HCT116 (cell line): Measurements from ENCODE around the gene AFDN. TPM values are rescaled to one million over a fixed set of nuclear protein-coding genes. Genes with fewer than 3 reads are reported as not detected.

ENCODE experiments used
- ATAC-seq: fragments of 200-7000 bp; cut with Tn5 transposase; 2 replicates; pipeline ENCODE4 v1.9.1; 2020; ENCODE audit warnings: mild to moderate bottlenecking, moderate library complexity
- BruUV-seq: library from RNA; stranded (reverse); fragments of 400-500 nt; replicated peaks from 2 replicates; lab custom pipeline; 2021; lab: Mats Ljungman, UMichigan
- CTCF ChIA-PET: fragments of 300-600 bp; sonication (Branson Sonifier 250); formaldehyde crosslinking; loops from one replicate; lab custom pipeline; 2021; ENCODE audit warnings: antibody characterized with exemption; lab: Charles Lee
- POLR2A ChIA-PET: fragments of 300-600, 350-600 bp; sonication (Branson Sonifier 250); formaldehyde crosslinking; loops from one replicate; lab custom pipeline; 2021; ENCODE audit warnings: antibody characterized with exemption; lab: Charles Lee
- RAD21 ChIA-PET, 2 experiments: fragments of 300-600 bp; sonication (Branson Sonifier 250); formaldehyde crosslinking; loops; one replicate each; lab custom pipeline; 2023; ENCODE audit warnings: low total read pairs in 2 of 2; ENCODE audit not compliant: uncharacterized antibody in 2 of 2, unreplicated experiment in 2 of 2, low non-redundant PET in 1 of 2; lab: Charles Lee
- DNase-seq: peaks from one replicate; pipeline ENCODE4 v3.0.0-alpha.2; 2010; ENCODE audit warnings: low read depth, low spot score
- H2AFZ ChIP-seq: fragments of 200-600 bp; shearing (Covaris generic), sonication (generic); 2 replicates; pipeline ENCODE4 v1.6.1; 2017; ENCODE audit warnings: low read depth, mixed run types, mixed read lengths, antibody characterized with exemption, low read length; ENCODE audit not compliant: poor library complexity, severe bottlenecking
- H3K27ac ChIP-seq: 2 replicates; pipeline ENCODE4 v1.5.1; 2012; ENCODE audit warnings: low read depth, low read length
- H3K27me3 ChIP-seq: fragments of 200-600 bp; sonication (generic); 2 replicates; pipeline ENCODE4 v1.6.1; 2016; ENCODE audit warnings: mixed run types, low read length, mixed read lengths; ENCODE audit not compliant: insufficient read depth
- H3K36me3 ChIP-seq, 2 experiments: fragments of 200-500 bp in 1 of 2; fragments of 200-600 bp in 1 of 2; sonication (Bioruptor generic) in 1 of 2; sonication (generic) in 1 of 2; 2 replicates each; pipeline versions ENCODE4 v1.5.1 to v1.6.1; 2014 to 2016; ENCODE audit warnings: low read length in 2 of 2, inconsistent platforms in 1 of 2, mixed read lengths in 1 of 2, mixed run types in 1 of 2; ENCODE audit not compliant: insufficient read depth in 2 of 2, control insufficient read depth in 1 of 2
- H3K4me1 ChIP-seq, 2 experiments: fragments of 200-600 bp in 1 of 2; sonication (generic) in 1 of 2; 2 replicates each; pipeline versions ENCODE4 v1.5.1 to v1.6.1; 2012 to 2017; ENCODE audit warnings: low read length in 2 of 2, inconsistent platforms in 1 of 2, mild to moderate bottlenecking in 1 of 2, mixed read lengths in 1 of 2, mixed run types in 1 of 2, moderate library complexity in 1 of 2; ENCODE audit not compliant: insufficient read depth in 2 of 2, control insufficient read depth in 1 of 2
- H3K4me2 ChIP-seq: fragments of 200-600 bp; sonication (generic); 2 replicates; pipeline ENCODE4 v1.6.1; 2017; ENCODE audit warnings: mixed run types, low read length, mixed read lengths
- H3K4me3 ChIP-seq, 2 experiments: fragments of 200-600 bp in 1 of 2; sonication (generic) in 1 of 2; replicated peaks in 1 of 2; 2 replicates each; pipeline ENCODE4 v1.5.1; 2011 to 2016; ENCODE audit warnings: low read length in 2 of 2, control low read depth in 1 of 2, low read depth in 1 of 2, mild to moderate bottlenecking in 1 of 2, mixed read lengths in 1 of 2, mixed run types in 1 of 2
- H3K79me2 ChIP-seq: fragments of 200-600 bp; sonication (generic); 2 replicates; pipeline ENCODE4 v1.6.1; 2017; ENCODE audit warnings: mild to moderate bottlenecking, mixed run types, low read length, moderate library complexity, mixed read lengths; ENCODE audit not compliant: insufficient read depth
- H3K9ac ChIP-seq: fragments of 200-600 bp; sonication (generic); 2 replicates; pipeline ENCODE4 v1.6.1; 2016; ENCODE audit warnings: low read length, mixed read lengths
- H3K9me2 ChIP-seq: fragments of 200-600 bp; sonication (generic), shearing (Covaris generic); 2 replicates; pipeline ENCODE4 v1.6.1; 2017; ENCODE audit warnings: mixed run types, mild to moderate bottlenecking, moderate library complexity; ENCODE audit not compliant: insufficient read depth
- H3K9me3 ChIP-seq, 2 experiments: fragments of 200-500 bp in 1 of 2; fragments of 200-600 bp in 1 of 2; sonication (Bioruptor generic) in 1 of 2; sonication (generic) in 1 of 2; 2 replicates each; pipeline ENCODE4 v1.6.1; 2014 to 2017; ENCODE audit warnings: low read length in 2 of 2, mixed read lengths in 2 of 2, inconsistent platforms in 1 of 2, low read depth in 1 of 2, mild to moderate bottlenecking in 1 of 2, mixed run types in 1 of 2, moderate library complexity in 1 of 2; ENCODE audit not compliant: control insufficient read depth in 1 of 2, insufficient read depth in 1 of 2
- H4K20me1 ChIP-seq: fragments of 200-600 bp; sonication (generic), shearing (Covaris generic); 2 replicates; pipeline ENCODE4 v1.6.1; 2017; ENCODE audit warnings: mixed run types, mild to moderate bottlenecking, moderate library complexity; ENCODE audit not compliant: insufficient read depth
- CEBPB ChIP-seq: IDR thresholded peaks from 2 replicates; pipeline ENCODE4 v1.6.1; 2012; ENCODE audit warnings: low read depth
- EZH2 ChIP-seq: fragments of 200-600 bp; sonication (generic); IDR thresholded peaks from 2 replicates; pipeline ENCODE4 v1.6.1; 2017; ENCODE audit warnings: antibody characterized with exemption, mixed run types
- EZH2phosphoT487 ChIP-seq: fragments of 200-600 bp; IDR thresholded peaks from 2 replicates; pipeline ENCODE4 v1.6.1; 2018; ENCODE audit warnings: antibody characterized with exemption, borderline replicate concordance
- FOSL1 ChIP-seq: IDR thresholded peaks from 2 replicates; pipeline ENCODE4 v1.6.1; 2012; ENCODE audit warnings: low read depth
- JUND ChIP-seq: IDR thresholded peaks from 2 replicates; pipeline ENCODE4 v1.6.1; 2012
- POLR2A ChIP-seq: IDR thresholded peaks from 2 replicates; pipeline ENCODE4 v1.7.0; 2011; ENCODE audit warnings: borderline replicate concordance; ENCODE audit not compliant: insufficient read depth, insufficient read length; ENCODE audit errors: extremely low read depth
- POLR2AphosphoS5 ChIP-seq: IDR thresholded peaks from 2 replicates; pipeline ENCODE4 v1.6.1; 2011; ENCODE audit warnings: mild to moderate bottlenecking, low read depth, low read length, moderate library complexity
- RAD21 ChIP-seq: IDR thresholded peaks from 2 replicates; pipeline ENCODE4 v1.6.1; 2012; ENCODE audit warnings: low read depth, mild to moderate bottlenecking
- SIN3A ChIP-seq: IDR thresholded peaks from 2 replicates; pipeline ENCODE4 v1.6.1; 2012; ENCODE audit warnings: low read depth
- SRF ChIP-seq: IDR thresholded peaks from 2 replicates; pipeline ENCODE4 v1.6.1; 2012; ENCODE audit warnings: low read depth
- TCF7L2 ChIP-seq: IDR thresholded peaks from 2 replicates; pipeline ENCODE4 v1.7.0; 2011; ENCODE audit warnings: borderline replicate concordance, inconsistent platforms; ENCODE audit not compliant: insufficient read depth, insufficient read length; ENCODE audit errors: extremely low read depth
- ZFX ChIP-seq: fragments of 450-650 bp; IDR thresholded peaks from 2 replicates; pipeline ENCODE4 v1.6.1; 2017
- ZNF274 ChIP-seq: fragments of 200-500 bp; sonication (Bioruptor generic); IDR thresholded peaks from 2 replicates; pipeline ENCODE4 v1.6.1; 2014; ENCODE audit warnings: mild to moderate bottlenecking, low read depth, low read length, inconsistent platforms
- intact Hi-C: fragments of 100-400 bp; cut with micrococcal nuclease; formaldehyde crosslinking; loops from 2 replicates; pipeline ENCODE4 v1.10.0; 2022
- total RNA-seq: library from RNA; stranded (reverse); gene quantifications from one replicate; pipeline ENCODE4 v1.2.1, GENCODE V29; 2021; ENCODE audit not compliant: unreplicated experiment
- TF ChIP-seq, protein P1 (sequence below): IDR thresholded peaks from 2 replicates; pipeline ENCODE4 v1.6.1; 2012
- TF ChIP-seq, protein P2 (sequence below): IDR thresholded peaks from 2 replicates; pipeline ENCODE4 v1.6.1; 2011; ENCODE audit warnings: mild to moderate bottlenecking, low read length, moderate library complexity; ENCODE audit not compliant: insufficient replicate concordance; ENCODE audit errors: extremely low read depth
- TF ChIP-seq, protein P3 (sequence below), 3 experiments: fragments of 200-600 bp in 1 of 3; sonication (generic) in 1 of 3; IDR thresholded peaks in 2 of 3; conservative IDR thresholded peaks in 1 of 3; 2 replicates each; pipeline ENCODE4 v1.5.1; 2012 to 2017; ENCODE audit warnings: low read depth in 2 of 3, low read length in 2 of 3, antibody characterized with exemption in 1 of 3, borderline replicate concordance in 1 of 3, control low read depth in 1 of 3, mild to moderate bottlenecking in 1 of 3, mixed read lengths in 1 of 3, mixed run types in 1 of 3, moderate library complexity in 1 of 3; ENCODE audit not compliant: insufficient read depth in 1 of 3
- TF ChIP-seq, protein P4 (sequence below): IDR thresholded peaks from 2 replicates; pipeline ENCODE4 v1.6.1; 2012

The AFDN gene
- total RNA-seq, 1 experiment from 2014 or later = 59.4 TPM

DNA sequence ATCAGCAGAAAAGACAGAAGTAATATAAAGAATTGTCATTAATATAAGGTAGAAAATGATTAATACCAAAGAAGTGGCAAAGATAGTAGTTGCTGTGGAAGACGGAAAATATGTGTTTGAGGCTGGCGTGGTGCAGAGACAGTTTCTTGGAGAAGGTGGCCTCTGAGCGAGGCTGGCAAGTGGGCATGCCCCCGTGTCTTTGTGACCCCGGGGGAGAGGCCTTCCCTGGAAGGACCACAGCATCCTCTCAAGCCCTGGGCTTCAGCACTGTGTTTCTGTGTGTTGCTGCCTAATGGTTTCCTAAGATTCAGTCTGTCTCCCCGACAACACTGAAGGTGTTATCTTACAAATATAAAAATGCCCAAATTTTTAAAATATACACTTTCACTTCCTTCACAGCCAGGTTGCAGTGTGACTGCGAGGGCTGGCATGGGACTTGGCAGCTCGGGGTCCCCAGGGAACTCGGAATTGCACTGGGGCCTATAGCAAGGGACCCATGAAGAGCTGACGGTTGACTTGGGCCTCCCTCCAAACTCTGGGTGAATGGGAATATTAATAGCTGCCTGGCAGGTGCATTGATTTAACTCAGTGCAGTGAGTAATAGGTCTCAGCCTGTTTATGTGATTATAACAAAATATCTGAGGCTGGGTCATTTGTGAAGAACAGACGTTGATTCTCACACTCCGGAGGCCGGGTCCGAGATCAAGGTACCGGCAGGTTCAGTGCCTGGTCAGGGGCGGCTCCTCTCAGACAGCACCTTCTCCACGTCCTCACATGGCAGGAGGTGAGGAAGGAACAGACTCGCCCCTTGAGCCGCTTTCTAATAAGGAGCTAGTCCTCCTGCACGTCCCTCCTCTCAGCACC is 47.4 kb upstream of the AFDN start:
- H3K27ac ChIP-seq = no peak overlapping the region
- no peaks in the 10 kb centered on the region for H4K20me1 ChIP-seq
- ATAC-seq (no peak), DNase-seq (no peak)
- intact Hi-C loops = no loop called here
- BruUV-seq = no TSS peak
- no peaks in the 10 kb centered on the region for H3K27me3 ChIP-seq
- H3K79me2 ChIP-seq = no peaks in the 10 kb centered on the region
- H3K9ac ChIP-seq = no peak overlapping the region
- TF ChIP-seq POLR2A = no peak
- no peak for TF ChIP-seq ZFX
- TF ChIP-seq FOSL1 = no peak
- TF ChIP-seq, protein P1, sequence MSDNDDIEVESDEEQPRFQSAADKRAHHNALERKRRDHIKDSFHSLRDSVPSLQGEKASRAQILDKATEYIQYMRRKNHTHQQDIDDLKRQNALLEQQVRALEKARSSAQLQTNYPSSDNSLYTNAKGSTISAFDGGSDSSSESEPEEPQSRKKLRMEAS = no peak
- TF ChIP-seq, protein P2, sequence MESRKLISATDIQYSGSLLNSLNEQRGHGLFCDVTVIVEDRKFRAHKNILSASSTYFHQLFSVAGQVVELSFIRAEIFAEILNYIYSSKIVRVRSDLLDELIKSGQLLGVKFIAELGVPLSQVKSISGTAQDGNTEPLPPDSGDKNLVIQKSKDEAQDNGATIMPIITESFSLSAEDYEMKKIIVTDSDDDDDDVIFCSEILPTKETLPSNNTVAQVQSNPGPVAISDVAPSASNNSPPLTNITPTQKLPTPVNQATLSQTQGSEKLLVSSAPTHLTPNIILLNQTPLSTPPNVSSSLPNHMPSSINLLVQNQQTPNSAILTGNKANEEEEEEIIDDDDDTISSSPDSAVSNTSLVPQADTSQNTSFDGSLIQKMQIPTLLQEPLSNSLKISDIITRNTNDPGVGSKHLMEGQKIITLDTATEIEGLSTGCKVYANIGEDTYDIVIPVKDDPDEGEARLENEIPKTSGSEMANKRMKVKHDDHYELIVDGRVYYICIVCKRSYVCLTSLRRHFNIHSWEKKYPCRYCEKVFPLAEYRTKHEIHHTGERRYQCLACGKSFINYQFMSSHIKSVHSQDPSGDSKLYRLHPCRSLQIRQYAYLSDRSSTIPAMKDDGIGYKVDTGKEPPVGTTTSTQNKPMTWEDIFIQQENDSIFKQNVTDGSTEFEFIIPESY = no peak
- no peak for TF ChIP-seq RAD21
- TF ChIP-seq EZH2 = no peak
- TF ChIP-seq, protein P3, sequence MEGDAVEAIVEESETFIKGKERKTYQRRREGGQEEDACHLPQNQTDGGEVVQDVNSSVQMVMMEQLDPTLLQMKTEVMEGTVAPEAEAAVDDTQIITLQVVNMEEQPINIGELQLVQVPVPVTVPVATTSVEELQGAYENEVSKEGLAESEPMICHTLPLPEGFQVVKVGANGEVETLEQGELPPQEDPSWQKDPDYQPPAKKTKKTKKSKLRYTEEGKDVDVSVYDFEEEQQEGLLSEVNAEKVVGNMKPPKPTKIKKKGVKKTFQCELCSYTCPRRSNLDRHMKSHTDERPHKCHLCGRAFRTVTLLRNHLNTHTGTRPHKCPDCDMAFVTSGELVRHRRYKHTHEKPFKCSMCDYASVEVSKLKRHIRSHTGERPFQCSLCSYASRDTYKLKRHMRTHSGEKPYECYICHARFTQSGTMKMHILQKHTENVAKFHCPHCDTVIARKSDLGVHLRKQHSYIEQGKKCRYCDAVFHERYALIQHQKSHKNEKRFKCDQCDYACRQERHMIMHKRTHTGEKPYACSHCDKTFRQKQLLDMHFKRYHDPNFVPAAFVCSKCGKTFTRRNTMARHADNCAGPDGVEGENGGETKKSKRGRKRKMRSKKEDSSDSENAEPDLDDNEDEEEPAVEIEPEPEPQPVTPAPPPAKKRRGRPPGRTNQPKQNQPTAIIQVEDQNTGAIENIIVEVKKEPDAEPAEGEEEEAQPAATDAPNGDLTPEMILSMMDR (IDR thresholded peaks at IDR 0.05 in 2 of 3, conservative IDR thresholded peaks at IDR 0.05 in 1 of 3; ENCODE audit: borderline replicate concordance in 1 of 3, insufficient read depth in 1 of 3, low read depth in 2 of 3, low read length in 2 of 3) = no peak
- TF ChIP-seq EZH2phosphoT487 = no peak
- no peak for TF ChIP-seq JUND
- no peak for TF ChIP-seq CEBPB
- no peak for TF ChIP-seq TCF7L2
- no peak for TF ChIP-seq POLR2AphosphoS5
- TF ChIP-seq, protein P4, sequence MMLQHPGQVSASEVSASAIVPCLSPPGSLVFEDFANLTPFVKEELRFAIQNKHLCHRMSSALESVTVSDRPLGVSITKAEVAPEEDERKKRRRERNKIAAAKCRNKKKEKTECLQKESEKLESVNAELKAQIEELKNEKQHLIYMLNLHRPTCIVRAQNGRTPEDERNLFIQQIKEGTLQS = no peak
- no peak for TF ChIP-seq ZNF274
- TF ChIP-seq SIN3A = no peak
- no peak for TF ChIP-seq SRF
- no peaks in the 10 kb centered on the region for H3K36me3 ChIP-seq
- H3K4me1 ChIP-seq = peaks cover 0 to 6% of the 10 kb centered on the region in 2 experiments; a peak in 2 of 4 replicates
- ChIA-PET RAD21 (no interaction called here), CTCF (no interaction called here), POLR2A (no interaction called here)
- no peaks in the 10 kb centered on the region for H3K9me2 ChIP-seq
- H3K4me2 ChIP-seq = no peak overlapping the region
- H3K9me3 ChIP-seq = no peaks in the 10 kb centered on the region
- no peak overlapping the region for H3K4me3 ChIP-seq
- no peak overlapping the region for H2AFZ ChIP-seq
